Ammon's horn (tissue), 1 donor: ENCODE results near the gene AP1G1.
"Not testable (repeated sequence)": the region's sequence is repeated elsewhere in the genome, so short reads cannot be mapped to it uniquely, and the experiment has no call there.

Experiments
- DNase-seq: peaks from one replicate; pipeline ENCODE4 v3.0.0-alpha.2; 2016; ENCODE audit warnings: low spot score

The AP1G1 gene

GRCh38 chr16:71700831-71701230 is 107.8 kb downstream of the AP1G1 start:
- peak; percentile 17 for DNase-seq

- DNase-seq = no peak
These were observed 110.1 kb downstream of the AP1G1 start for GRCh38 chr16:71698491-71698890.

- no peak for DNase-seq
These were observed 115.5 kb downstream of the AP1G1 start for GRCh38 chr16:71693164-71693563.

- no peak for DNase-seq
These were observed 118.7 kb downstream of the AP1G1 start for GRCh38 chr16:71689901-71690300.

- no peak for DNase-seq
These were observed 120.8 kb downstream of the AP1G1 start for GRCh38 chr16:71687861-71688260.

GRCh38 chr16:71684280-71684679 is 124.4 kb downstream of the AP1G1 start:
- DNase-seq = not testable (repeated sequence)

GRCh38 chr16:71681360-71681759 is 127.3 kb downstream of the AP1G1 start:
- no peak for DNase-seq
